LNCAP (cell line): ENCODE measurements around the gene TRAK2.

Source experiments
- TF ChIP-seq, protein P1 (sequence below): fragments of 450-650 bp; IDR thresholded peaks from 2 replicates; pipeline ENCODE4 v1.5.1; 2017; ENCODE audit warnings: mild to moderate bottlenecking

Gene TRAK2

DNA sequence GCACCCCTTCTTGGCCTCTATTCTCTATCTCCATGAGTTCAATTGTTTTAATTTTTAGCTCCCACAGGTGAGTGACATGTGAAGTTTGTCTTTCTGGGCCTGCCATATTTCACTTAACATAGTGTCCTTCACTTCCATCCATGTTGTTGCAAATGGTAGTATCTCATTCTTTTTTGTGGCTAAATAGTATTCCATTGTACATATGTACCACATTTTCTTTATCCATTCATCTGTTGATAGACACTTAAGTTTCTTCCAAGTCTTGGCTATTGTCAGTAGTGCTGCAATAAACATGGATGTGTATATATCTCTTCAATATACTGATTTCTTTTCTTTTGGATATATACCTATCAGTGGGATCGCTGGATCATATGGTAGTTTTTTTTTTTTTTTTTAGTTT lies 9.3 kb upstream of the TRAK2 start:
- TF ChIP-seq, protein P1, sequence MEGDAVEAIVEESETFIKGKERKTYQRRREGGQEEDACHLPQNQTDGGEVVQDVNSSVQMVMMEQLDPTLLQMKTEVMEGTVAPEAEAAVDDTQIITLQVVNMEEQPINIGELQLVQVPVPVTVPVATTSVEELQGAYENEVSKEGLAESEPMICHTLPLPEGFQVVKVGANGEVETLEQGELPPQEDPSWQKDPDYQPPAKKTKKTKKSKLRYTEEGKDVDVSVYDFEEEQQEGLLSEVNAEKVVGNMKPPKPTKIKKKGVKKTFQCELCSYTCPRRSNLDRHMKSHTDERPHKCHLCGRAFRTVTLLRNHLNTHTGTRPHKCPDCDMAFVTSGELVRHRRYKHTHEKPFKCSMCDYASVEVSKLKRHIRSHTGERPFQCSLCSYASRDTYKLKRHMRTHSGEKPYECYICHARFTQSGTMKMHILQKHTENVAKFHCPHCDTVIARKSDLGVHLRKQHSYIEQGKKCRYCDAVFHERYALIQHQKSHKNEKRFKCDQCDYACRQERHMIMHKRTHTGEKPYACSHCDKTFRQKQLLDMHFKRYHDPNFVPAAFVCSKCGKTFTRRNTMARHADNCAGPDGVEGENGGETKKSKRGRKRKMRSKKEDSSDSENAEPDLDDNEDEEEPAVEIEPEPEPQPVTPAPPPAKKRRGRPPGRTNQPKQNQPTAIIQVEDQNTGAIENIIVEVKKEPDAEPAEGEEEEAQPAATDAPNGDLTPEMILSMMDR: no peak

DNA sequence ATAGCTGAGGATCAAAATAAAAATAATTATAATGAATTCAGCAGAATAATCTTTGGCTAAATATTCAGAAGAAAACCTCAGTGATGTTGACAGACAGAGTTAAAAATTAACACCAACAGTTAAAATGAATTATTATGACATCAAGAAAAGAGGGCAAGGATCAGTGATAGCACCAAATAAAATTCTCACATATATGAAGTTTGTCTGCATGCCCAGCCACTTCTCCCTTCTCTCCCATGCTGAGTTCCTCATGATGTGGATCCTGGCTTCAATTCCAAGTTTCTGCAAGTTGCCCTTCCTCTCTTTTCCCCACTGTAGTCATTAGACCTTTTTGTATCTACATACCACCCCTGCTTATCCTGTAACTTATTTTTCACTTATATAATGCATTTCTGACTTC lies 7.1 kb upstream of the TRAK2 start:
- TF ChIP-seq, protein P1: no peak

DNA sequence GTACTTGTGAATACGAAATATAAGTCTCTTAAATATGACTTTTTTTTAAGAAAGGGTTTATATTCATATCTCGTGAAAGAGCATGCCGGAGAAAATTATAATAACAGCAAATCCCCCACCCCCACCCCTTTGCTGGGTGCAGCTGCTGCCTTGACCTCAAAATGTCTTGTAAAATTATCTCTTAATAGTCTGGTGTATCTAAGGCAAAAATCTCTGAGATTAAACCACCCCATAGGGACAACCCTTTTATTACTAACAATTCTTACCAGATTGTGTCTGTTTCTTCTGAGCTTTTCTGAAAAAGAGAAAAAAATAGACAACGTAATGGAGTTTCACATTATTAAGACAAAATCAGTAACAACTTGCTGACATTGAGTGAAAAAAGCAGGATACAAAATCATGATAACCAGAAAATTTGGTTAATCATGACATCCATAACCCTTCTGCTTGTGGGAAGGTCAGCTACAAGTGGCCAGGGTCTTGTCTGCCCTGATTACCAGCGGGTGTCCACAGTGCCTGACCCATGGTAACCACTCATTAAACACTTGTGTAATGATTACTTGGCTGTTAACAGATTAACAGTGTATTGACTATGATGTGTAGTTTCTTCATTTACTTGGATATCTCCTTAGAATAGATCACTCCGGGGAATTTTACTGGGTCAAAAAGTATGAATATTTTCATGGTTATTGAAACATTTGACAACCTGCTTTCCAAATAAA lies 1.8 kb upstream of the TRAK2 start:
- TF ChIP-seq, protein P1: no peak

DNA sequence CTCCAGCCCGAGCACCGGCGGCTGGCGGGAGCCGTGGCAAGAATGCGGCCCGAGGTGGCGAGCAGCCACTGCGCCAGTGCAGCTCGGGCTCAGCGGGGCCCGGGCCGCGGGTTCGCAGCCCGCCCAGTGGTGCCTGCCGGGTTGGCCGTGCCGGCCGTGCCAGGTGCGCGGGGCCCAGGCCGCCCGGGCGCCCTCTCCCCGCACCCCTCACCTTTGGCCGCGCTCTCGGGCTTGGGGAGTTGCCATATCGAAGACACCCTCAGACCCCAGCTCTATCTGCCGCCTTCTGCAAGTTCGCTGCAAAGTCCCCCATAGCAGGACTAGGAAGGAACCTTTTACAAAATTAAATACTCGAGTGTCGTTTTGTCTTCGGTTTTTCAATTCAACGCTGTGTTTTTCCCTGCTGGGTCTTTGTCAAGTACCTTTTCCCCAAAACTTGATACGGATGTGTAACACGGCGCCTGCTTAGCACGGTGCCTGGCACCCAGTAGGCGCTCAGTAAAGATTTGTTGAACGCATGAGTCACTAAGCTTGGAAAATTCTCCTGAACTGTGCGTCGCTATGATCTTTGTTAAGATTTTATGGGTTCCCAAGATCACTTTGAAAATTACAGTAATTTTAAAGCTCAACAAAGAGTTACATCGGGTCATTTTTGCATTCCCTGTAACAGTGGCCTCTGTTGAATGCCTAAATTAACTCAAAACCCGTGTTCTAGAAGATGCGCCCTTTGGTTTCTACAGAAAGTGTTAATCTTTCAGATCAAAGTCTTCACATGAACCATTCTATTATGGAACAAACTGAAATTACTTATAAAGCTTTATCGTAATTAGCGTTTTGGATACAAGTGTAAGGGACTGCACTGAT lies 1.0 kb upstream of the TRAK2 start:
- TF ChIP-seq, protein P1: no peak

DNA sequence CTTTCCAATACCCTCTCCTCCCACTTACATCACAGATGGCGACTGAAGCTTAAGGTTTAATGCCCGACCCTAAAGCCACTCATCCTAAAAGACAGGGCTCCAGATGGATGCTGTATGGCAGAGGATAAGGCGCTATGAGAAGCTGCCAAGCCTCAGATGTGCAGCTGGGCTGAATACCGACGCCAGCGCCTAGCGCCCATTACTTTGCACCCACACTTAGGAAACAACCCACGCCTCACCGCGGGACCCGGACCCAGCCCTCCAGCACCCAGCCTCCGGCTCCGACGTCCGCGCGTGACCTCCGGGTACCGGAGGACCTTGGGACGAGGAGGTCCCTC lies 335 bp downstream of the TRAK2 start:
- TF ChIP-seq, protein P1: no peak

DNA sequence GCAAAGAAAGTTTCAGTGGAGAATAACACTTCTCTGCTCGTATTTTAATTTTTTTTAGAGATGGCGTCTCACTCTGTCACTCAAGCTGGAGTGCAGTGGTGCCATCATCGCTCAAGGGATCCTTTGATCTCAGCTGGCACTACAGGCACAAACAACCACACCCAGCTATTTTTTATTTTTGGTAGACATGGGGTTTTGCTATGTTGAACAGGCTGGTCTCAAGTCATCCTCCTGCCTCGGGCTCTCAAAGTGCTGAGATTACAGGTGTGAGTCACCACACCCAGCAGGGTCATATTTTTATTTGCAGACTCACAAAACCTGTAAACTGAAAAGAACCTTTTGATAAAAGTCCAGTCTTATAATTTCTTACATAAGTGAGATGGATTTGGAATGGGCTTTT lies 2.6 kb downstream of the TRAK2 start:
- TF ChIP-seq, protein P1: no peak

DNA sequence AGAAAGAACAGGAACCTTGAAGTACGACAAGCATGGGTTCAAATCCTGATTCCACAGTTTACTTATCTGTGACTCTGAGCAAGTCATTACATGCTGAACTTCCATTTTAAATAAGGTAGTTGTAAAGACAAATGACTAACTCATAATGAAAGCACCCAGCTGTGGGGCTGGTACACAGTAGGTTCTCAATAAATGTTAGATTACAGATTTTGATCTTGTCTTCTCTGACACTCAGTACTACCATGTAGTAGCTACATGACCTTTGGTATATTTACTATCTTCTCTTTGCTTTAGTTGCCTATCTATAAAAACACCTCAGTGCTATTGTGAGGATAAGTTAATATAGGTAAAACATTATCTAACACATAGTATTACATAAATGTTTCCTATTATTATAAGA lies 3.2 kb downstream of the TRAK2 start:
- TF ChIP-seq, protein P1: no peak
